NCI-H146 treated with DMSO at 0.1 percent for 48 hours (cell line): ENCODE data around the gene C1QTNF9.
"Not testable (repeated sequence)": the region's sequence is repeated elsewhere in the genome, so short reads cannot be mapped to it uniquely, and the experiment has no call there.

ENCODE experiments used
- DNase-seq: peaks from one replicate; lab custom pipeline; 2025; ENCODE audit not compliant: unreplicated experiment; lab: John Stamatoyannopoulos, UW

The C1QTNF9 gene, protein sequence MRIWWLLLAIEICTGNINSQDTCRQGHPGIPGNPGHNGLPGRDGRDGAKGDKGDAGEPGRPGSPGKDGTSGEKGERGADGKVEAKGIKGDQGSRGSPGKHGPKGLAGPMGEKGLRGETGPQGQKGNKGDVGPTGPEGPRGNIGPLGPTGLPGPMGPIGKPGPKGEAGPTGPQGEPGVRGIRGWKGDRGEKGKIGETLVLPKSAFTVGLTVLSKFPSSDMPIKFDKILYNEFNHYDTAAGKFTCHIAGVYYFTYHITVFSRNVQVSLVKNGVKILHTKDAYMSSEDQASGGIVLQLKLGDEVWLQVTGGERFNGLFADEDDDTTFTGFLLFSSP

GRCh38 chr13:24309300-24309699, at the start of gene C1QTNF9:
TSS of gene C1QTNF9 (plus strand) at chr13:24309580. CDS start at chr13:24316004, 6,424 bp downstream.
- not testable (repeated sequence) for DNase-seq

- DNase-seq = no peak
These were observed 47.8 kb upstream of the C1QTNF9 start for GRCh38 chr13:24261566-24261965.

GRCh38 chr13:24263632-24264031, 45.7 kb upstream of the C1QTNF9 start:
- no peak for DNase-seq

DNA sequence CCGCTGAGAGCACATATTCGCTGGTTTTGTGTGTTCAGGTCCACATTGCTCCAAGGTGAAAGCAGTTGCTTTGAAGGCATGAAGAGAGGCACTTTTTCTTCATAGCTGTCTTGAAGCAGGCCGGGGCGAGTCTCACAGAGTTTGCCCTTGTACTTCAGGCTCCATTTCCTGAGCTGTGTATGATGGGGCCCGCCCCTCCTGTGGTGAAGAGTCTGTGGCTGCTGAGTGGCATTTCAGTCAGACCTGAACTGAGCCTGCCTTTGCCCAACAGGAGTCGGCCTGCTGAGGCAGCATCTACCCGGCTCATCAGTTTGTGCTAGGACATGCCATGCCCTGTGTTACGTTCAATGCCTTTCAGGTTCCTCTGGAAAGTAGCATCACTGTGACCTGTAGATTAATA, 44.4 kb upstream of the C1QTNF9 start:
- no peak for DNase-seq

GRCh38 chr13:24265453-24265852, 43.9 kb upstream of the C1QTNF9 start:
- DNase-seq = no peak

DNA sequence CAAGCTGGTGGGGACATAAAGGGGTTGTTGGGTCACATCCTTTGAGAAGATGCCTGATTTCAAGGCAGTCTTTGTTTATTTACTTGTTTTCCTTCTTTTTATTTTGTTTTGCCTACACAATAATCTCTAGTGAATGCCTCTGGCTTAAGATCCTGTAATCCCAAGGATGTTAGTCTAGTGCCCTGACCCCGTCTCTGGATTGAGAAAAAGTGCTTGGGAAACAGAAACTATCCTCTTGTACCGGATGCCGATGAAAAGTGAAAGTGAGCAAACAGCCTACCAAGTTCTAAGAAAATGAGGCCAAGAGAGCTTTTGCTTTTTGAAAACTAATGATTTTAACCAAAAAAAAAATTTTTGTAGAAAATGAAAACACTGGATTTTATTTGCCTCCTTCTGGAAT, 42.1 kb upstream of the C1QTNF9 start:
- no peak for DNase-seq

GRCh38 chr13:24267801-24268200, 41.6 kb upstream of the C1QTNF9 start:
- DNase-seq = no peak

DNA sequence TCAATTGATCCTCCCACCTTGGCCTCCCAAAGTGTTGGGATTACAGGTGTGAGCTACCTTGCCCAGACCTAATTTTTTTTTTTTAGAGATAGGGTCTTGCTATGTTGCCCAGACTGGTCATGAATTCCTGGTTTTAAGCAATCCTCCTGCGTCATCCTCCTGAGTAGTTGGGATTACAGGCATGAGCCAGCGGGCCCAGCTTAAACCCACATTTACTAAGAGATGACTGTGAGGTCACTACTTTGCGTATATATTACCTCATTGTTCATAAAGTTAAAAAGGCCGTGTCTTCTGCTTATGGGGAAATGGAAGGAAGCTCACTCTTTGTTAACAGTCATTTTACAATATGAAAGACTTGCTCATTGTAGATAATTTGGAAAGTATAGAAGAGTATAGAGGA, 39.6 kb upstream of the C1QTNF9 start:
- no peak for DNase-seq

DNA sequence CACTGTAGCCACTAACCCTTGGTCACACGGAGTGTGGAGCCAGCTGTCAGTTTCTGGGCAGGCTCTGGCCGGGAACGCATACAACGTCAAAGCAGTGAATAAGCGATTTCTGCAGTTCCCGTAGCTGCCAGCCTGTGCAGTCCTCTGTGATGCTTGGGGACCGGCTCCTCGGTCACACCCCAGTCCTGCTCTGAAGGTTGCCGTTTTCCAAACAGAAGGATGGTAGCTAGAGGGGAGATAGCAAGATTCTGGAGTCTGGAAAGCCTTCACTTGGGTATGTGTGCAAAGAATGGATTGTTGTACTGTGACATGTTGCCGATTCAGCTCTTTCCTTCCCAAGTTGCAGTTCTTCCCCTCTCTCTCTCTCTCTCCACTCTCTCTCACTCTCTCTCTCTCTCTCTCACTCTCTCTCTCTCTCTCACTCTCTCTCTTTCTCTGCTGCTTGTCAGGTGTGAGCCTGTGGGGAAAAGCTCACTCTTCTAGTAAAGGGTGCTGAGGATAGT, 38.7 kb upstream of the C1QTNF9 start:
- no peak for DNase-seq

- no peak for DNase-seq
These were observed 38.2 kb upstream of the C1QTNF9 start for GRCh38 chr13:24271231-24271600.

DNA sequence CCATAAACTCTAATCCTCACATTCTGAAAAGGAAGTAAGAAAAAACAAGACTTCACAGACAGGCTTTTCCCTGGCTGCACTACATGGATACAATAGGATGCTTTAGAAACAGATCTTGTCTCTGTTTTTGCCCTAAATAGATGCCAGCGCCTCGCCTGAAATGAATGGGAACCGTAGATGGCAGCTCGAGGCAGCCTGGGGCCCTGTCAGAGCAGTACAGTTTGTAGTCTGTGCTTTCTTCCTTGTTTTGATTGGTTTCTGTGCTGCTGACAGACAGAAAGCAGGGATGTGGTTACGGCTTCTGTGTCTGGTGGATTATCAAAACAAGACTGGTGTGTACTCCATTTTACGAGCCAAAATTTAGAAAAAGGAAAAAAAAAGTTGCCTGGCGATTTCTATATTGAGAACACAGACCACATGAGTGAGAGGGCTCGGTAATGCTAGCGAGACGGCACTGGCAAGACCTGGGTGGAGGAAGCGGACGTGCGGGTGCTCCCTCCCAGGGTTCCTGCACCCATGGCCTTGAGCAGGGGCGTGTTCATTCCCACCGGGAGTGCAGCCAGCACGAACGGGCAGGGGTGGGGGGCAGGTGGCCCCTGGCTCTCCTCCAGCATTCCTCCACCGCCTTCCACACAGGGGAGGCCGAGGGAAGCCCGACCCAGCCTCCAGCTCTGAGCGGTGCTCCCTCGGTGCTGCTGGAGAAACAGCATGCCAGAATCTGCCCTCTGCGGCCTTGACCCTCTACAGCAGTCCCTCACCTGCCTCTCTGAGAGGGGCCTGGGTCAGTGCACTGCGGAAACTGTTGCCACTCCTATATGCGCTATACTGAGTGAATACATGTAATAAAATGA, 37.6 kb upstream of the C1QTNF9 start:
- DNase-seq = no peak

GRCh38 chr13:24272452-24273161, 36.8 kb upstream of the C1QTNF9 start:
- no peak for DNase-seq

- no peak for DNase-seq
These were observed 35.5 kb upstream of the C1QTNF9 start for GRCh38 chr13:24273926-24274325.

GRCh38 chr13:24274452-24275021, 34.8 kb upstream of the C1QTNF9 start:
- DNase-seq = no peak

GRCh38 chr13:24275041-24275440, 34.3 kb upstream of the C1QTNF9 start:
- no peak for DNase-seq

GRCh38 chr13:24276306-24276705, 33.1 kb upstream of the C1QTNF9 start:
- DNase-seq = no peak

- no peak for DNase-seq
These were observed 32.5 kb upstream of the C1QTNF9 start for GRCh38 chr13:24276861-24277260.

DNA sequence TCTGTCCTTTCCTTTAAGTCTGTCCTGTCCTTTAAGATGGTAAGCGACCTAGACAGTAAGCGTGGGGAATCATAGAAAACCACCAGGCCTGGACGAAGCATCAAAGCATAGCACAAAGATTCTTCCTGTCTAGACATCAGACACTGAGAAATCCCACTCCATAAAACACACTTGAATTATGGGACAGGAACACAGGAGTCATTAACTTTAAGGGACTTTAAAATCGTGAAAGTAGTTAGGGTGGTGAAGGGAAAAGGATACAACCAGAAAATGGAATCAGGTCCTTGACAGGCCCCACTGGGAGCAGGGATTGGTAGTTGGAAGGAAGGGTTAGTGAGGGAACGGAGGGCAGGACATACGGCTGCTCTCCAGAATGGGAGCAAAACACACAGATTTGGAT, 31.6 kb upstream of the C1QTNF9 start:
- DNase-seq = no peak

- no peak for DNase-seq
These were observed 29.9 kb upstream of the C1QTNF9 start for GRCh38 chr13:24279327-24280110.

GRCh38 chr13:24280720-24281119, 28.7 kb upstream of the C1QTNF9 start:
- no peak for DNase-seq
